ENCODE data around the gene RBP5.
A peak's percentile ranks its signal among the peaks of the same experiment; 100 is the strongest.

RBP5 gene

DNA sequence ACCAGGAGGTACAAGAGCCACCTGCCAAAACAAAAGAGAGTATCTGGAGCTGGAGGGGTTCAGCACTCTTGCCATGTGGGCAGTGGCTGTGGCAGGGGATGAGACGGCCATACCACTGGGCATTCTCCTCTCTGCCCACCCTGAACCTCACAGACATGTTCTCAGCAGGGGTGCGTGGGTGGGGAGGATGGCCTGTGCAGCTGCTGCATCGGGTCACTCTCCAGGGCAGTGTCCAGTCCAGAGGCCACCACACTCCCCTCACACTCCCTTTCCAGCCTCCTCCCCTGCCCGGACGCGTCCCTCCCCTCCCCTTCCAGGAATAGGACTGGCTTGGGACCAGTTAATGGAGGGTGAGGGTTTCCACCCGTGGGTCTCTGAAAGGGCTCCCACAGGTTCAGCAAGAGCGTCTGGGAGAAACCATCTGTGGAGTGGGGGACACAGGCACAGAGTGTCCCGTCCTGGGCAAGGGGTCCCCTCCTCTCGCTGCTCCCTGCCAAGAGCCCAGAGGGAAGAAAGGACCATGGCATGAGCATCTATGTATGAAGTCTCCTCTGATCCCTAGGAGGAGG lies 36.9 kb downstream of the RBP5 start:
- Histone ChIP-seq H3K36me3 (replicated peaks) (no peaks in the 10 kb centered on the region), H3K27me3 (replicated peaks) (no peaks in the 10 kb centered on the region), H3K27ac (no peak overlapping the region), H3K4me3 (ENCODE audit: low read depth, low read length) (peak overlapping the region; percentile 54)
- in situ Hi-C loops (cut with HindIII; ENCODE audit: low pct_ligation_motif_present, low sequenced_read_pairs), result no loop called here
- no peak for TF ChIP-seq CTCF (IDR thresholded peaks at IDR 0.05; ENCODE audit: low read depth, low read length, missing control alignments)
- DNase-seq, result no peak

GRCh38 chr12:7091171-7091570 lies 37.5 kb downstream of the RBP5 start:
- H3K27me3 ChIP-seq (replicated peaks), result no peaks in the 10 kb centered on the region
- TF ChIP-seq CTCF (IDR thresholded peaks at IDR 0.05; ENCODE audit: low read depth, low read length, missing control alignments), result no peak
- H3K36me3 ChIP-seq (replicated peaks), result no peaks in the 10 kb centered on the region
- in situ Hi-C loops (cut with HindIII; ENCODE audit: low pct_ligation_motif_present, low sequenced_read_pairs), result no loop called here
- H3K27ac ChIP-seq, result no peak overlapping the region
- H3K4me3 ChIP-seq (ENCODE audit: low read depth, low read length), result no peak overlapping the region
- no peak for DNase-seq

GRCh38 chr12:7090222-7090998 lies 38.3 kb downstream of the RBP5 start:
- no peak for TF ChIP-seq CTCF (IDR thresholded peaks at IDR 0.05; ENCODE audit: low read depth, low read length, missing control alignments)
- Histone ChIP-seq H3K36me3 (replicated peaks) (no peaks in the 10 kb centered on the region), H3K4me3 (ENCODE audit: low read depth, low read length) (no peak overlapping the region), H3K27me3 (replicated peaks) (no peaks in the 10 kb centered on the region), H3K27ac (no peak overlapping the region)
- in situ Hi-C loops (cut with HindIII; ENCODE audit: low pct_ligation_motif_present, low sequenced_read_pairs), result no loop called here
- DNase-seq, result no peak

DNA sequence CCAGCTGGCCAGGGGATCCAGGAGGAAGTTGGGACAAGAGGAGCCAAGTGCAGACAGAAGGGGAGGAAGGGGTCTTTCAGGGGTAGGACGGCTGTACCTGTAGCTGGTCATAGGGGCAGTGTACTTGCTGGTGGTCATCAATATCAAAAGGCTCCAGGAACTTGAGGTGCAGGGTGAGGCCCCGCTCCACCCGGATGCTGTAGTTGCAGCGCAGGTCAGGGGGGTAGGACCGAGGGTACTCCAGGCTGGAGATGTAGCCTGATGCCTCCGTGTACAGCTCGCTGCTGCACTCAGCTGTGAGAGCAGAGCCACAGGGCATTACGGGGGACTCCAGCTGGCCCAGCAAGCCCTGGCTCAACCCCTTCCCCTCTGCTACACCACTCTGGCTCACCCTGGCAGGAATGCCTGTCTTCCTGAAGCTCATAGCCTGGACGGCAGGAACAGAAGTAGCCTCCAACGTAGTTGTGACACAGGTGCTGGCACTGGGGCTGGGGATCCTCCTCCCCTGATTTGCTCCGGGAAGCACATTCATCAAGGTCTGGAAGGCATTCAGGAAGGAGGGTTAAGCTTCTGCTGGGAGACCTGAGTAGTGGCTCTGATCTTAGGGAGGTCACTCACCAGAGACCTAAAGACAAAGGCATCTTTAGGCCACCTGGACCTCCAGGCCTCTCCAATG lies 39.4 kb downstream of the RBP5 start:
- TF ChIP-seq CTCF (IDR thresholded peaks at IDR 0.05; ENCODE audit: low read depth, low read length, missing control alignments), result no peak
- H3K27ac ChIP-seq, result no peak overlapping the region
- no peaks in the 10 kb centered on the region for H3K27me3 ChIP-seq (replicated peaks)
- no peaks in the 10 kb centered on the region for H3K36me3 ChIP-seq (replicated peaks)
- DNase-seq, result no peak
- in situ Hi-C loops (cut with HindIII; ENCODE audit: low pct_ligation_motif_present, low sequenced_read_pairs), result no loop called here
- H3K4me3 ChIP-seq (ENCODE audit: low read depth, low read length), result no peak overlapping the region

GRCh38 chr12:7083125-7083524 lies 45.6 kb downstream of the RBP5 start:
- TF ChIP-seq CTCF (IDR thresholded peaks at IDR 0.05; ENCODE audit: low read depth, low read length, missing control alignments), result no peak
- H3K27me3 ChIP-seq (replicated peaks), result no peaks in the 10 kb centered on the region
- no peaks in the 10 kb centered on the region for H3K36me3 ChIP-seq (replicated peaks)
- no peak for DNase-seq
- no peak overlapping the region for H3K4me3 ChIP-seq (ENCODE audit: low read depth, low read length)
- in situ Hi-C loops (cut with HindIII; ENCODE audit: low pct_ligation_motif_present, low sequenced_read_pairs), result no loop called here
- no peak overlapping the region for H3K27ac ChIP-seq
